IPS DF 4.7 (cell line): ENCODE data around the gene ANO1.

ENCODE experiments used
- DNase-seq: peaks from one replicate; pipeline ENCODE4 v3.0.0-alpha.2; 2013; ENCODE audit warnings: low spot score; ENCODE audit errors: extremely low read depth

The ANO1 gene

DNA sequence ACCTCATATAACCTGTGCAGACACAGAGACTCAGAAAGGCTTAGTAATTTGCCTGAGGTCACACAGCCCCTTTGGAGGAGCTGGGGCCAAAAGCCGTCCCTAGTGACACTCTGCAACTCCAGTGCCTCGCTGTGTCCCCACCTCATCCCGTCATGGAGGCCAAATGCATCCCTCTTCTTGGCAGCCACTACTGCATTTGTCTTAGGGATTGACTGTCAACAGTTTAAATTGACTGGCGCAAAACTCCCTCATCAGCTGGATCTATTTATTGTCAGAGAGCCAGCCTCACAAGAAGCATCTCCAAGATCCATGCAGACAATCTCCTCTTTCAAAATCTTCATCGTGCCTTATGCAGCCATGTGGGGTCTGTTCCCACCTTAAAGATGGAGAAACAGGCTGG is 35.7 kb downstream of the ANO1 start:
- DNase-seq: no peak

DNA sequence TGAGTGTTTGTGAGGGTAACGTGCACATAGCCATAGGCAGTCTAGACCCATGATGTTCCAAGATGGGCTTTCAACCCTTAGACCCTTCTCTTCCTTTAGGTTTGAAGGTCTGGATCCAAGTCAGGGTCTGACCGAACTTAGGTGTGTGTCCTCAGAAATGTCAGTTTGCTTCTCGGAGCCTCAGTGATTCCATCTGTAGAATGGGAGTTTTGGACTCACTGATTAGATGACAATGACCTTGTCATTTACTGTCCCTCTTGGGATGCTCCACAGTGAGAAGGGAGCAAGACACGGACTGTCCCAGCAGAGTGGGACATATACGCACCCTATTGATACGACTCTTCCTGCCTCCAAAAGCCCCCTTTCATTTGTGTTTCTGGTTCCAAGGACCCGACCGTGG is 37.7 kb downstream of the ANO1 start:
- DNase-seq: no peak

- no peak for DNase-seq
Measured at GRCh38 chr11:70116386-70117065, 38.4 kb downstream of the ANO1 start.

GRCh38 chr11:70117567-70118145 is 39.5 kb downstream of the ANO1 start:
- DNase-seq: no peak

- DNase-seq: no peak
Measured at GRCh38 chr11:70118642-70119041, 40.5 kb downstream of the ANO1 start.

DNA sequence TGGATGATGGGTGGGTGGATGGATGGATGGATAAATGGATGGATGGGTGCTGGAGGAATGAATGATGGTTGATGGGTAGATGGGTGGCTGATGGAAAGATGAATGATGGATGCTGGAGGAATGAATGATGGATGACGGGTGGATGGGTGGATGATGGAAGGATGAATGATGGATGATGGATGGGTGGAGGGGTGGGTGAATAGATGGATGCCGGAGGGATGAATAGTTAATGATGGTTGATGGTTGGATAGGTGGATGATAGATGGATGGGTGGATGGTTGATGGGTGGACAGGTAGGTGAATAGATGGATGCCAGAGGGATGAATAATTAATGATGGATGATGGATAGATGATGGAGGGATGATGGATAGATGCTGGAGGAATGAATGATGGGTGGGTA is 41.4 kb downstream of the ANO1 start:
- no peak for DNase-seq

DNA sequence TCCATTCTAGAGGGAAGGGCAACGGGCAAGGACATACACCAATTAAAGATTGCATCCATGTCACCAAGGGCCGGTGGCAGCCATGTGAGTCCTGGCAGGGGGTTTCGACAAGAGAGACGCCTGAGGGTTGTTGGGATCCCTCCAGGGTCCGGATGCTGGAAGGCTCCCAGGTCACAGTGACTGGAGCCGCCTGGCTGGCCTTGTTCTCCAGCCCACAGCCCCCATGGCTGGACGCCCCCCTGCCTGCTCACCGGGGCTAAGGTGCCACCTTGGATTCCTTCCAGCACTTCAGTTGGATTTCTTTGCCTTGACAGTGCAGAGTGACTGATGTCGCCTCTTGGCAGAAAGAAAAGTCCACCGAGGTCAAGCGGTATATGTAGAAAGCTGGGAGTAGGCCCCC is 42.6 kb downstream of the ANO1 start:
- DNase-seq: no peak

DNA sequence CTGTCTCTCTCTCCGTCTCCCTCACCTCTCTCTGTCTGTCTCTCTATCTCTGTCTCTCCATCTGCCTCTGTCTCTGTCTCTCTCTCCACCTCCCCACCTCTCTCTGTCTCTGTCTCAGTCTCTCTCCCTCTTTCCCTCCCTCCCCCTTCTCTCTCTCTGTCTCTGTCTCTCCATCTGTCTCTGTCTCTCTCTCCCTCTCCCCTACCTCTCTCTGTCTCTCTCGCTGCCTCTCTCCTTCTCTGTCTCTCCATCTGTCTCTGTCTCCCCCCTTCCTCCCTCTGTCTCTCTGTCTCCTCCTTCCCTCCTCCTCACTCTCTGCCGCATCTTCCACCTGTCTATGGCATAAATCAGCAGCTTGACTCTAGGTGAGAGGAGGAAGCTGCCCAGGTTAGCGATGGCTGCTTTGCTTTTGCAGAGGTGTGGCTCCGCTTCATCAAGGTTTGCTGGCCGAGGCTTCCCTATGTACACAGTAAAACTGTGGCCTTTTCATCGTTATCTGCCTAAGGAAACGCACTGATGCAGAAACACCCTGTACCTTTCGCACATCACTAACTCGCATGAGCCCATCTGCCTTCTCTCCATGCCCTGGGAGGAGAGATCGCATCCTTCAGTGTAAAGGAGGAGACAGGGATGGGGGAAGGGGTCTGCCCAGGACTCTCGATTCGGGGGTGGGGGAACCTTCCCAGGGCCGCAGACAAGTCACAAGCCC is 44.5 kb downstream of the ANO1 start:
- DNase-seq: no peak

DNA sequence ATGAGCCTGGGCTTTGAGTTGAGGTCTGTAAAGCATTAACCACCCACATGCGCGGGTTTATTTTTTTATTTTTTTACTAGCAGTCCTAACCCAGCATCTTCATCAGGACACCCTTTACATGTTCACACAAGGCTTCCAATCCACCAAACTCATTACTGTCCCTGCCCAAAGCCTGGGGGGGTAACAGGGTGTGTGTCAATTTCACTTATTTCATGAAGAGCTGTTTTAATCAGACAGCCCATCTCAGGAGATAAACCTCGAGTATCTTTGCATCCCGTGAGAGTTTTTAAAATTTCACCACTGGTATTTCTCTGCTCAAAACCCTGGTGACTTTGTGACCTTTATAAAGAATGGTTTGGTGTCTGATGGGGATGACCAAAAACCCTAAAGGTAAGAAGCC is 45.6 kb downstream of the ANO1 start:
- no peak for DNase-seq

- no peak for DNase-seq
Measured at GRCh38 chr11:70124321-70125000, 46.3 kb downstream of the ANO1 start.

DNA sequence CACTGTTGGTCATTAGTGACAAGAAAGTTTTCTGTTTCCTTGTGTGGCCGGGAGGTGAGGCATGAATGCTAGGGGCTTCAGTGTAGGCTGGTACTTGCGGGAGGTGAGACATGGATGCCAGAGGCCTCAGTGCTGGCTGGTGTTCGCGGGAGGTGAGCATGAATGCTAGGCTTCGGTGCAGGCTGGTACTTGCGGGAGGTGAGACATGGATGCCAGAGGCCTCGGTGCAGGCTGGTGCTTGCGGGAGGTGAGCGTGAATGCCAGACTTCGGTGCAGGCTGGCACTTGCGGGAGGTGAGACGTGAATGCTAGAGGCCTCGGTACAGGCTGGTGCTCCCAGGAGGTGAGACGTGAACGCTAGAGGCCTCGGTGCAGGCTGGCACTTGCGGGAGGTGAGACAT is 48.4 kb downstream of the ANO1 start:
- DNase-seq: no peak

- DNase-seq: no peak
Measured at GRCh38 chr11:70127653-70128434, 49.7 kb downstream of the ANO1 start.

DNA sequence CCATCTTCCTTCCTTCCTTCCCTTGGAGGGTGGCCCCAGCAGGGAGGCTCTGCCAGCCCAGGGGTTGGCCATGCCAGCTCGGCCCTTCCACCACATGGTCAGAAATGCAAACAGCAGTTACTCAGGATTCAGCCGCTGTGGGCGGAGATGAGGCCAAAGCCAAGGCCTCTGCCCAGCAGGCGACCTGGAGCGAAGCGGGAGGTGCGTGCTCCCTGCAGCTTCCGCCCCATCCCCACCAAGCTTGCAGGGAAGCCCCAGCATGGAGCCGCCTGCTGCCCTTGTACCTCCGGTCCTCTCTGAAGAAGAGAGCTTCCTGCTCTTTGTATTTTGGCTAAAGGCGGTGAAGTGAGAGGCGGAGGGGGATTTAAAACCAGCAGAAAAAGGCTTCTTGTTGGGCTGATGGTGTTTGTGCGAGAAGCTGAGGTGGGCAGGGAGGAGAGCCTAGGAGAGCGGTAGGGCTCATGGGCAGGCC is 50.4 kb downstream of the ANO1 start:
- no peak for DNase-seq

DNA sequence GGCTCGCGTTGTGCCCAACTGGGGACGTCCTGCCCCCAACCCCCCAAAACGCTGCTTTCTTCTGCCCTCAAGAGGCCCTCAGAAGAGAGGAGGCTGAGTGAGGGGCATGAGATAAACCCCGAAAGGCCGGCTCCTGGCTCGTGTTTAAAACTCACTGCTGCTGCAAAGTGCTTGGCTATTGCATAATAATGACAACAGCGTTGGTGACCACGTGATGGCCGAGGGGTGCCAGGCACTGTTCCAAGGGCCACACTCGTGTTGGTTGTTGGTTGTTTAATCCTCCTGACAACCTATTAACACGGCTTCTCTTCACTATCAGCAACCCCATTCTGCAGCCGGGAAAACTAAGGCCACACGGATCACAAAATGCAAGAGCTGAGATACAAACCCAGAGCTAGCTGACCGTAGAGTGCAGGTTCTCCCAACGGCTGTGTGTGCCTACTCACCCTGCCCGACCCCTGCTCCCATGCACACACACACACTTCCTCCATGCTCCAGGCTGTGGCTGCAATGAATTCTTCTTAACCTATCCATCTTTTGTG is 51.0 kb downstream of the ANO1 start:
- no peak for DNase-seq

GRCh38 chr11:70130636-70131035 is 52.5 kb downstream of the ANO1 start:
- no peak for DNase-seq

DNA sequence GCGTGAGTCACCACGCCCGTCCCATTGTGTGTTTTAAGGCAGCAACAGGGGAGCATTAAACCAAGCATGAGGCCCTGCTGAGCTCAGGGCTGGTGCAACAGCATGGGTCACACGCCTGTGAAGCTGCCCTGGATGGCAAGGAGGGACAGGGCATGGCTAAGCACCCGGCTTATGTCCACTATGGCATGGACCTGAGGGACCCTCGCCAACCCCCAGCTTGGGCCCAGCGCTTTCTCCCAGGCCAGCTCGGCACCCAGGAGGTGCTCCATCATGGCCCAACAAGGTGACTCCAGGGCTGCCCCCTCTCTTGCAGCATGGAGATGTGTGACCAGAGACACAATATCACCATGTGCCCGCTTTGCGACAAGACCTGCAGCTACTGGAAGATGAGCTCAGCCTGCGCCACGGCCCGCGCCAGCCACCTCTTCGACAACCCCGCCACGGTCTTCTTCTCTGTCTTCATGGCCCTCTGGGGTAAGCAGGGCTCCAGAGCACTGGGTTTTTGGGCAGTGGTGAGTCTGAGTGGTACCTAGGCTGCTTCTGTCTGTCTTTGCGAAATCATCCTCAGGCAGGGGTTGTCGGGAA is 53.6 kb downstream of the ANO1 start:
- DNase-seq: no peak

DNA sequence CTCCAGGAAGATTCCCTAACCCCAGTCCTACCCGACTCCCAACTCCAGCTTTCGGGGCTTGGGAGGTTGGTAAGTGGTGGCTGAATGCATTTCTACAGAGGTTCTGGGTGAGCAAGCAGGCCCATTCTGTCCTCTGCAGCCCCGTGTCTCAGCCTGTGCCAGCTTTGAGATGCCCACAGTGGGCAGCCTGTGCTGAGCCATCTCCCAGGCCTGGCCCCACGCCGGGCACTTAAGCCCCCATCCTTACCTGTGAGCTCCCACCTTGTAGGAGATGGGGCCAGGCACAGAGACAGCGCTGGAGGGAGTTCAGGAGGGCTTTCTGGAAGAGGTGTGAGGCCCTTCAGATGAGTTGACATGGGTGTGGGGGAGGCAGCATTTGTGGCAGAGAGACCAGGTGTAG is 54.5 kb downstream of the ANO1 start:
- no peak for DNase-seq

GRCh38 chr11:70133771-70134335 is 55.7 kb downstream of the ANO1 start:
- DNase-seq: no peak

DNA sequence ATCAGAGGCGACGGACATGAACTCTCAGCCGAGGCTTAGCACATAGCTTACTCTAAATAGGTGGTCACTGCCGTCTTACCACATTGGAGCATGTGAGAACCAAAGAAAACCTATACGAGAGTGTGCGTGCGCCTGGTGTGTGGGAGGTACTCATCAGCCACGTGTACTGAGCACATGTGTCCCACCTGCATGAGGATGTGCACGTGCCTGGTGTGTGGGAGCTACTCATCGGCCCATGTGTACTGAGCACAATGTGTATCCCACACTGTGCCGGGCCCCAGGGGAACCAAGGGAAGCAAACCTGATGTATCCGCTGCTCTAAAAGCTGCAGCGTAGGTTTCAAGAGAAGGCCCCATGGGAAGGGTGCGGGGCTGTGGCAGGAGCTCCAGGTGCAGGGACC is 56.4 kb downstream of the ANO1 start:
- no peak for DNase-seq

- DNase-seq: no peak
Measured at GRCh38 chr11:70135142-70135541, 57.0 kb downstream of the ANO1 start.
